Measurements from ENCODE around the gene TP73. TPM values are rescaled to one million over a fixed set of nuclear protein-coding genes. Genes with fewer than 3 reads are reported as not detected.

Gene TP73
- total RNA-seq, 1 experiment from 2014 or later = 11.9 TPM

GRCh38 chr1:3740752-3741151, 88.4 kb downstream of the TP73 start:
- no peak overlapping the region for H3K27ac Mint-ChIP-seq (ENCODE audit: unreplicated experiment)
- Histone ChIP-seq H3K9me3 (no peaks in the 10 kb centered on the region), H3K4me3 (ENCODE audit: low read depth, low read length) (no peak overlapping the region), H3K27me3 (replicated peaks; ENCODE audit: control insufficient read depth, insufficient read depth, low read length) (no peaks in the 10 kb centered on the region), H3K36me3 (ENCODE audit: control insufficient read depth, insufficient read depth, low read length) (no peaks in the 10 kb centered on the region), H3K4me1 (no peaks in the 10 kb centered on the region)
- BruUV-seq (replicated peaks) = no TSS peak
- no peaks in the 10 kb centered on the region for H3K27me3 Mint-ChIP-seq (ENCODE audit: insufficient read depth, unreplicated experiment)
- no peak for DNase-seq
- intact Hi-C loops (cut with micrococcal nuclease; ENCODE audit: unreplicated experiment) = no loop called here
- no peaks in the 10 kb centered on the region for H3K9me3 Mint-ChIP-seq (ENCODE audit: unreplicated experiment)
- POLR2A ChIA-PET = no interaction called here
- no peak for TF ChIP-seq CTCF (IDR thresholded peaks at IDR 0.05; ENCODE audit: insufficient read depth in 1 of 2, low read depth in 1 of 2, low read length in 1 of 2, severe bottlenecking in 1 of 2, unreplicated experiment in 1 of 2)
- H3K36me3 Mint-ChIP-seq (ENCODE audit: insufficient read depth, unreplicated experiment) = no peaks in the 10 kb centered on the region
- H3K4me1 Mint-ChIP-seq (ENCODE audit: low read depth, unreplicated experiment) = no peaks in the 10 kb centered on the region
- CTCF ChIA-PET = no interaction called here
- no peak overlapping the region for H3K4me3 Mint-ChIP-seq (ENCODE audit: unreplicated experiment)

- no peaks in the 10 kb centered on the region for H3K4me1 ChIP-seq
- no TSS peak for BruUV-seq (replicated peaks)
- H3K36me3 ChIP-seq (ENCODE audit: control insufficient read depth, insufficient read depth, low read length) = no peaks in the 10 kb centered on the region
- Mint-ChIP-seq H3K27ac (ENCODE audit: unreplicated experiment) (no peak overlapping the region), H3K27me3 (ENCODE audit: insufficient read depth, unreplicated experiment) (no peaks in the 10 kb centered on the region), H3K36me3 (ENCODE audit: insufficient read depth, unreplicated experiment) (no peaks in the 10 kb centered on the region), H3K9me3 (ENCODE audit: unreplicated experiment) (no peaks in the 10 kb centered on the region), H3K4me3 (ENCODE audit: unreplicated experiment) (no peak overlapping the region), H3K4me1 (ENCODE audit: low read depth, unreplicated experiment) (no peaks in the 10 kb centered on the region)
- H3K9me3 ChIP-seq = no peaks in the 10 kb centered on the region
- POLR2A ChIA-PET = no interaction called here
- intact Hi-C loops (cut with micrococcal nuclease; ENCODE audit: unreplicated experiment) = no loop called here
- no peak overlapping the region for H3K4me3 ChIP-seq (ENCODE audit: low read depth, low read length)
- CTCF ChIA-PET = no interaction called here
- no peaks in the 10 kb centered on the region for H3K27me3 ChIP-seq (replicated peaks; ENCODE audit: control insufficient read depth, insufficient read depth, low read length)
- TF ChIP-seq CTCF (IDR thresholded peaks at IDR 0.05; ENCODE audit: insufficient read depth in 1 of 2, low read depth in 1 of 2, low read length in 1 of 2, severe bottlenecking in 1 of 2, unreplicated experiment in 1 of 2) = no peak
- no peak for DNase-seq
These were observed 89.5 kb downstream of the TP73 start for GRCh38 chr1:3741566-3742438.

GRCh38 chr1:3742439-3743298, 90.4 kb downstream of the TP73 start:
- H3K27me3 ChIP-seq (replicated peaks; ENCODE audit: control insufficient read depth, insufficient read depth, low read length) = no peaks in the 10 kb centered on the region
- intact Hi-C loops (cut with micrococcal nuclease; ENCODE audit: unreplicated experiment) = no loop called here
- ChIA-PET CTCF (no interaction called here), POLR2A (no interaction called here)
- no peaks in the 10 kb centered on the region for H3K27me3 Mint-ChIP-seq (ENCODE audit: insufficient read depth, unreplicated experiment)
- no peaks in the 10 kb centered on the region for H3K4me1 Mint-ChIP-seq (ENCODE audit: low read depth, unreplicated experiment)
- DNase-seq = no peak
- no peak for TF ChIP-seq CTCF (IDR thresholded peaks at IDR 0.05; ENCODE audit: insufficient read depth in 1 of 2, low read depth in 1 of 2, low read length in 1 of 2, severe bottlenecking in 1 of 2, unreplicated experiment in 1 of 2)
- H3K4me3 ChIP-seq (ENCODE audit: low read depth, low read length) = no peak overlapping the region
- BruUV-seq (replicated peaks) = no TSS peak
- H3K4me3 Mint-ChIP-seq (ENCODE audit: unreplicated experiment) = no peak overlapping the region
- no peaks in the 10 kb centered on the region for H3K36me3 ChIP-seq (ENCODE audit: control insufficient read depth, insufficient read depth, low read length)
- no peaks in the 10 kb centered on the region for H3K9me3 ChIP-seq
- no peaks in the 10 kb centered on the region for H3K4me1 ChIP-seq
- no peaks in the 10 kb centered on the region for H3K9me3 Mint-ChIP-seq (ENCODE audit: unreplicated experiment)
- no peaks in the 10 kb centered on the region for H3K36me3 Mint-ChIP-seq (ENCODE audit: insufficient read depth, unreplicated experiment)
- H3K27ac Mint-ChIP-seq (ENCODE audit: unreplicated experiment) = no peak overlapping the region
